Measurements from ENCODE around the gene INVS. TPM values are rescaled to one million over a fixed set of nuclear protein-coding genes. Genes with fewer than 3 reads are reported as not detected.
A peak's percentile ranks its signal among the peaks of the same experiment; 100 is the strongest.
"Not testable (repeated sequence)": the region's sequence is repeated elsewhere in the genome, so short reads cannot be mapped to it uniquely, and the experiment has no call there.

INVS gene
- 10.6 TPM for total RNA-seq
- long read RNA-seq, partial matches to known transcripts, result 1 of 6 reads
- long read RNA-seq, other reads (novel, unspliced or antisense), result 5 of 6 reads

DNA sequence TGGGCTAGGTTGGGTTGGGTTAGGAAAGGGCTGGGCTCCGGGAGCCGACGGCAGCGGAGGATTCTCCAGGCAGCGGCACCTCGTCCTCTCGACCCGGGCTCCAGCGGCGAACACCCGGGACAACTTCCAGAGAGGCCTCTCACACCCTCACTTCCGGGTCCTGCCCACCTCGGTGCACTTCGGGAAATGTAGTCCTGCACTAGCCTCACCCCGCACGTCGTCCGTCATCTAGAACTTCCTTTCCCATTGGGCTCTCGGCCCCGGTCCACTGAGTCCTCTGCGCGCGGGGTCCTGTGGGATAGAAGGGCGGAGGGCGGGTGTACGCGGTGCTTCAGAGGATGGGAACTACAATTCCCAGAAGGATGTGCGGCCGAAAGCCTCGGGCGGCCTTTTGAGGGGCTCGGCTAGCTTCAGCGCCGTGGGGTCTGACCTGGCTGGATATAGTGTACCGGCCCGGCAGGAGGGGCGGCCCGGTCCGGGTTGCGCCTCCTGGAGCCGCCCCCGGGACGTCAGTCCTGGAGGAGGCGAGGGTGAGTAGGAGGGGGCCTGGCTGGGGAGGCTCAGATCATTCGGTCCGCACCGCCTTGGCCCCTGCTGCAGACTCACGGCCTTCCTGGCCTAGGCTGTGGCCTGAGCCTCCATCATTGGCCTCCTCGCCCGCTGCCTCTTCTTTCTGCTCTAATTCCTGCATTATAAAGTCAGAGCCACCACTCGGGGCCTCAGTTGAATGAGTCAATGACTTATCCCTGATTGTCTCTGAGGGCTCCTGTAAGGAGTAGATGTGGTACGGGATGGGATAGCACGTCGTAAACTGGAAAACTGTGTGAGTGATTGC, at the start of gene INVS, which contains the start of gene ERP44:
Gene INVS, plus strand, starts transcription at position 357 of the 835 bp plus-strand sequence. CDS start 5,279 bp downstream, outside the sequence.
Gene ERP44, minus strand, starts transcription at position 114 of the 835 bp plus-strand sequence. CDS start 160 bp downstream, outside the sequence.
- peak; percentile 100 for DNase-seq (ENCODE audit: low spot score)
- intact Hi-C loops (cut with DNase I), result no loop called here

- DNase-seq (ENCODE audit: low spot score), result no peak
- intact Hi-C loops (cut with DNase I), result no loop called here
Observed at GRCh38 chr9:100049551-100049950, 49.5 kb upstream of the INVS start.

DNA sequence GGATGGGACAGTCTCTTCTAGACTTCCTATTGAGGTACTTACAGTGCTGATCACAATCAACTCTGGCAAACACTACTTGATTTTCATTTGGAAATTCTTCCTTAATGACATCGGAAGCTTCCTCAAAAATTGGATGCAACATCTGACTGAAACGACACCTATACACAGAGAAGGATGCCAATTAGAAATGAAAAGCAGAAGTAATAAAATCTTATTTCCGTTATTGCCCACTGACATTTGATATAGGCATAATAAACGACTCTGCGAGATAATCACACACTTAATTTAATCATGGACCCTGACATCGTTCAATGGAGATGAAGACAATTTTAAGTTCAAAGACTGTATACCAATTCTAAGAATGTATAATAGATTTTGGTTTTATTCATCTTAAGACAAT, 46.7 kb upstream of the INVS start:
- DNase-seq (ENCODE audit: low spot score), result no peak
- intact Hi-C loops (cut with DNase I), result no loop called here

DNA sequence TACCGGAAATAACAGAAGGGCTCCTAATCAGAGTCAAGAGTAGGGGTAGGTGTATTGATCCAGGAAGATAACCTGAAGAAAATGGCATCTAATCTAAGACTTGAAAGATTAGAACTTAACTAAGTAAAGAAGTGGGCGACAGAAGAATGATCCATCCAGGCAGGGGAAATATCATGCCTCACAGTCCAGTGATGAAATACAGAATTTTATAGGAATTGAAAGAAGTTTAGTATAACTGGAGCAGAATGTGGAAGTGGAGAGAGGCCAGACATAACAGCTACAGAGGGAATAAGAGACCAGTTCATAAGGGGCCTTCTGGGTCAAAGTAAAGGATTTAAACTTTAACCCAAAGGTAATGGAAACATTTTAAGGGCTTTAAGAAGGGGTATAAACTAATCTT, 42.5 kb upstream of the INVS start:
- intact Hi-C loops (cut with DNase I), result no loop called here

DNA sequence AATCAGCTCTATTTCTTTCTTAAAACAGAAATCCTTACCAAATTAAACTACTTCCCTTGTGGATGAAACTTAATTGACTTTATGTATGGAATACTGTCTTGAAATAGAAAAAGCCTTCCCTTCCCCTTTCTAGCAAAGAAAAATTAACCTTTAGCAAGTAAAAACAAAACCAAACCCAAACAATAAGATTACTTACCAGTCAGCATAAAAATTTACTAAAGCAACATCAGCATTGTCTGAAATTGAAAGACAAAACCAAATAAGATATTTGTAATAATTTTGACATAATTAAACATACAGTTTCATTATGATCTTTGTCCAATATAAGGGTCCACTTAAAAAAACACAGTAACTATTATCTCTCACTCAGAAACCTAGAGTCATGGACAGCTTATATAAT, 41.4 kb upstream of the INVS start:
- intact Hi-C loops (cut with DNase I), result no loop called here

More for the DNA sequence above, 42.5 kb upstream of the INVS start:
- no peak for DNase-seq (ENCODE audit: low spot score)

GRCh38 chr9:100058699-100059579, 40.1 kb upstream of the INVS start:
- no peak for DNase-seq (ENCODE audit: low spot score)
- intact Hi-C loops (cut with DNase I), result no loop called here

More for the DNA sequence above, 41.4 kb upstream of the INVS start:
- no peak for DNase-seq (ENCODE audit: low spot score)

- intact Hi-C loops (cut with DNase I); DNase-seq (ENCODE audit: low spot score): not testable (repeated sequence)
Observed at GRCh38 chr9:100062683-100063082, 36.4 kb upstream of the INVS start.

- intact Hi-C loops (cut with DNase I), result no loop called here
- no peak for DNase-seq (ENCODE audit: low spot score)
Observed at GRCh38 chr9:100063185-100063584, 35.9 kb upstream of the INVS start.

DNA sequence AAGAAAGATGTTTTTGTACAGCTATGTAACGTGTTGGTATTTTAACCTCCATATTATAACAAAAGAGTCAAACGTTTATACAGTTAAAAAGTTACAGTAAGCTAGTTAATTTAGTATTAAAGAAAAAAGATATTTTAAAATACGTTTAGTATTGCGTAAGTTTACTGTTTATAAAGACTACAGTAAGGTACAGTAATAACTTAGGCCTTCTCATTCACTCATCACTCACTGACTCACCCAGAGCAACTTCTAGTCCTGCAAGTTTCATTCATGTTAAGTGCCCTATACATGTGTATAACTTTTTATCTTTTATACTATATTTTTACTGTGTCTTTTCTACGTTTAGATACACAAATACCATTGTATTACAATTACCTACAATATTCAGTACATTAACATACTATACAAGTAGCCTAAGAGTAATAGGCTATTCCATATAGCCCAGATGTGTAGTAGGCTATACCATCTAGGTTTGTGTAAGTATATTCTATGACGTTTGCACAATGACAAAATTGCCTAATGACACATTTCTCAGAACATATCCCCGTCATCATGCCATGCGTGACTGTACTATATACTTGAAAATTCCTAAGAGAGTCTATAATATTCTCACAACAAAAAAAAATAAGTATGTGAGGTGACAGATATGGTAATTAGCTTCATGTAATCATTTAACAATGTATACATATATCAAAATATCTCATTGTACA, 34.0 kb upstream of the INVS start:
- intact Hi-C loops (cut with DNase I), result no loop called here
- no peak for DNase-seq (ENCODE audit: low spot score)

- no peak for DNase-seq (ENCODE audit: low spot score)
- intact Hi-C loops (cut with DNase I), result no loop called here
Observed at GRCh38 chr9:100066539-100066938, 32.5 kb upstream of the INVS start.

- intact Hi-C loops (cut with DNase I); DNase-seq (ENCODE audit: low spot score): not testable (repeated sequence)
Observed at GRCh38 chr9:100067990-100068389, 31.1 kb upstream of the INVS start.

- intact Hi-C loops (cut with DNase I); DNase-seq (ENCODE audit: low spot score): not testable (repeated sequence)
Observed at GRCh38 chr9:100069068-100069467, 30.0 kb upstream of the INVS start.

- intact Hi-C loops (cut with DNase I), result no loop called here
- DNase-seq (ENCODE audit: low spot score), result no peak
Observed at GRCh38 chr9:100070104-100071041, 28.7 kb upstream of the INVS start.

- no peak for DNase-seq (ENCODE audit: low spot score)
- intact Hi-C loops (cut with DNase I), result no loop called here
Observed at GRCh38 chr9:100071271-100071670, 27.8 kb upstream of the INVS start.

GRCh38 chr9:100072805-100073204, 26.2 kb upstream of the INVS start:
- intact Hi-C loops (cut with DNase I), result no loop called here

GRCh38 chr9:100074093-100074492, 24.9 kb upstream of the INVS start:
- no peak for DNase-seq (ENCODE audit: low spot score)
- intact Hi-C loops (cut with DNase I), result no loop called here

More at GRCh38 chr9:100072805-100073204, 26.2 kb upstream of the INVS start:
- no peak for DNase-seq (ENCODE audit: low spot score)

DNA sequence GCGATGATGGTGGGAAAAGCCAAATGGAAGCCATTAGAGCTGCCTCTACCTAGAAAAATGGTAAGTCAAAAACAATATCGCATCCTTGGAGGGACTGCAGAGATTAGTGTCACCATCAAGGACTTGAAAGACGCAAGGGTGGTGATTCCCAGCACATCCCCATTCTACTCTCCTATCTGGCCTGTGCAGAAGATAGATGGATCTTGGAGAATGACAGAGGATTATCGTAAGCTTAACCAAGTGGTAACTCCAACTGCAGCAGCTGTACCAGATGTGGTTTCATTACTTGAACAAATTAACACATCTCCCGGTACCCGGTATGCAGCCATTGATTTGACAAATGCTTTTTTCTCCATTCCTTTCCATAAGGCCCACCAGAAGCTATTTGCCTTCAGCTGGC, 24.1 kb upstream of the INVS start:
- intact Hi-C loops (cut with DNase I), result no loop called here
- DNase-seq (ENCODE audit: low spot score), result no peak

DNA sequence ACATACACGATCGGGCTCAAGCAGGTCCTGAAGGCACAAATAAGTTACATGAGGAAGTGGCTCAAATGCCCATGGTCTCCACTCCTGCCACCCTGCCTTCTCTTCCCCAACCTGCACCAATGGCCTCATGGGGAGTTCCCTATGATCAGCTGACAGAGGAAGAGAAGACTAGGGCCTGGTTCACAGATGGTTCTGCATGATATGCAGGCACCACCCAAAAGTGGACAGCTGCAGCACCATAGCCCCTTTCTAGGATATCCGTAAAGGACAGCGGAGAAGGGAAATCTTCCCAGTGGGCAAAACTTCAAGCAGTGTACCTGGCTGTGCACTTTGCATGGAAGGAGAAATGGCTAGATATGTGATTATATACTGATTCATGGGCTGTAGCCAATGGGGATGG, 22.8 kb upstream of the INVS start:
- intact Hi-C loops (cut with DNase I); DNase-seq (ENCODE audit: low spot score): not testable (repeated sequence)
